HG03442 (cell line): ENCODE data around the gene TOX3.

Experiments
- ATAC-seq: cut with Tn5 transposase; IDR thresholded peaks from one replicate; pipeline ENCODE4 v1.9.1; 2021; ENCODE audit warnings: mild to moderate bottlenecking, moderate library complexity; ENCODE audit not compliant: unreplicated experiment

The TOX3 gene

GRCh38 chr16:52539191-52539590, 7.8 kb downstream of the TOX3 start:
- no peak for ATAC-seq

GRCh38 chr16:52538511-52538910, 8.4 kb downstream of the TOX3 start:
- ATAC-seq: no peak

- ATAC-seq: no peak
These were observed 9.4 kb downstream of the TOX3 start for GRCh38 chr16:52537516-52537915.

- no peak for ATAC-seq
These were observed 11.9 kb downstream of the TOX3 start for GRCh38 chr16:52535076-52535475.

GRCh38 chr16:52533296-52533695, 13.6 kb downstream of the TOX3 start:
- no peak for ATAC-seq

GRCh38 chr16:52532384-52532783, 14.6 kb downstream of the TOX3 start:
- ATAC-seq: no peak

- ATAC-seq: no peak
These were observed 17.7 kb downstream of the TOX3 start for GRCh38 chr16:52529226-52529625.

- no peak for ATAC-seq
These were observed 18.4 kb downstream of the TOX3 start for GRCh38 chr16:52528393-52529065.

- ATAC-seq: no peak
These were observed 20.1 kb downstream of the TOX3 start for GRCh38 chr16:52526830-52527229.

- ATAC-seq: no peak
These were observed 20.7 kb downstream of the TOX3 start for GRCh38 chr16:52526116-52526828.

GRCh38 chr16:52521570-52521969, 25.4 kb downstream of the TOX3 start:
- no peak for ATAC-seq

GRCh38 chr16:52518884-52519283, 28.1 kb downstream of the TOX3 start:
- no peak for ATAC-seq

- ATAC-seq: no peak
These were observed 31.8 kb downstream of the TOX3 start for GRCh38 chr16:52515068-52515671.

- no peak for ATAC-seq
These were observed 34.5 kb downstream of the TOX3 start for GRCh38 chr16:52512297-52512987.

- no peak for ATAC-seq
These were observed 45.2 kb downstream of the TOX3 start for GRCh38 chr16:52501746-52502145.

- no peak for ATAC-seq
These were observed 46.0 kb downstream of the TOX3 start for GRCh38 chr16:52500963-52501362.

GRCh38 chr16:52499060-52499440, 47.9 kb downstream of the TOX3 start:
- no peak for ATAC-seq

- ATAC-seq: no peak
These were observed 48.4 kb downstream of the TOX3 start for GRCh38 chr16:52498328-52499059.

- ATAC-seq: no peak
These were observed 49.7 kb downstream of the TOX3 start for GRCh38 chr16:52497067-52497816.
